ENCODE results near the gene S100B. TPM values are rescaled to one million over a fixed set of nuclear protein-coding genes. Genes with fewer than 3 reads are reported as not detected.

The S100B gene
- total and polyA plus RNA-seq, 2 donors (not counting 3 experiments of a cell fraction or from before 2014, with no cell fraction given) = not detected

GRCh38 chr21:46627726-46628125 is 22.8 kb upstream of the S100B start:
- no peaks in the 10 kb centered on the region for H3K79me2 ChIP-seq (ENCODE audit: control insufficient read depth, insufficient read depth, low read length)
- no peaks in the 10 kb centered on the region for H4K20me1 ChIP-seq (replicated peaks; ENCODE audit: control insufficient read depth, extremely low read depth, insufficient read depth, low read length)
- FAIRE-seq (no peak), DNase-seq (ENCODE audit: low read depth, low spot score) (no peak)
- POLR2A ChIA-PET = interaction anchor here (0.5 kb wide), 1 partner anchor 43 kb away, joined by 4 read pairs; no protein-coding TSS in a partner anchor
- H3K36me3 ChIP-seq (ENCODE audit: control insufficient read depth in 2 of 2, extremely low read depth in 1 of 2, insufficient read depth in 2 of 2, low read length in 2 of 2) = no peaks in the 10 kb centered on the region
- intact Hi-C loops (cut with micrococcal nuclease) (no loop called here), dilution Hi-C loops (cut with MboI; ENCODE audit: extremely low pct_ligation_motif_present, low sequenced_read_pairs) (no loop called here)
- no peak overlapping the region for H2AFZ ChIP-seq (ENCODE audit: low read depth, low read length)
- no peaks in the 10 kb centered on the region for H3K9me1 ChIP-seq (replicated peaks; ENCODE audit: control insufficient read depth, extremely low read depth, insufficient read depth, low read length)
- CTCF ChIA-PET = interaction anchor here (1.7 kb wide), 1 partner anchor 12 kb away, joined by 7 read pairs; no protein-coding TSS in a partner anchor
- H3K4me3 ChIP-seq (replicated peaks in 1 of 3; ENCODE audit: insufficient read depth in 1 of 3, low read depth in 1 of 3, low read length in 3 of 3) = no peak overlapping the region
- no TSS peak for BruUV-seq (replicated peaks)
- no peaks in the 10 kb centered on the region for H3K4me1 ChIP-seq (ENCODE audit: control insufficient read depth, extremely low read depth, insufficient read depth, low read length)
- no peak for TF ChIP-seq EZH2 (IDR thresholded peaks at IDR 0.05; ENCODE audit: borderline replicate concordance, low read depth, low read length, severe bottlenecking)
- TF ChIP-seq JUN (IDR thresholded peaks at IDR 0.05; ENCODE audit: borderline replicate concordance, insufficient read depth, insufficient read length, low read depth) = no peak
- no peak for TF ChIP-seq GATA2 (IDR thresholded peaks at IDR 0.05; ENCODE audit: insufficient read depth, insufficient read length, low read depth, low read length)
- no peak for TF ChIP-seq MAX (IDR thresholded peaks at IDR 0.05; ENCODE audit: insufficient read depth, insufficient read length)
- no peak for TF ChIP-seq POLR2AphosphoS5 (IDR thresholded peaks at IDR 0.05; ENCODE audit: insufficient read depth, low read depth, low read length)
- no peak for TF ChIP-seq POLR2A (IDR thresholded peaks at IDR 0.05; ENCODE audit: low read depth, low read length)
- no peak for TF ChIP-seq CTCF (IDR thresholded peaks at IDR 0.05; ENCODE audit: extremely low read depth in 1 of 2, insufficient read depth in 1 of 2, low read depth in 1 of 2, low read length in 2 of 2)
- no peak for TF ChIP-seq FOS (IDR thresholded peaks at IDR 0.05; ENCODE audit: borderline replicate concordance, insufficient read depth, low read length)
- TF ChIP-seq MYC (IDR thresholded peaks at IDR 0.05; ENCODE audit: low read depth, low read length) = no peak
- H3K9me3 ChIP-seq (replicated peaks; ENCODE audit: control insufficient read depth, insufficient read depth, low read length) = no peaks in the 10 kb centered on the region
- H3K27me3 ChIP-seq (ENCODE audit: control insufficient read depth in 2 of 2, insufficient read depth in 2 of 2, low read length in 2 of 2) = peaks cover 0 to 7% of the 10 kb centered on the region in 2 experiments
- H3K4me2 ChIP-seq (ENCODE audit: insufficient read depth, low read length) = no peak overlapping the region
- no peak overlapping the region for H3K27ac ChIP-seq (ENCODE audit: insufficient read depth, low read depth, low read length)
- H3K9ac ChIP-seq (replicated peaks; ENCODE audit: extremely low read depth, insufficient read depth, low read length) = no peak overlapping the region

All from endothelial cell of umbilical vein (primary cell).